H7 (cell line): ENCODE measurements around the gene GGT6. TPM values are rescaled to one million over a fixed set of nuclear protein-coding genes. Genes with fewer than 3 reads are reported as not detected.

Source experiments
- DNase-seq: peaks from one replicate; pipeline ENCODE4 v3.0.0; 2012
- H3K27me3 ChIP-seq: 2 replicates; pipeline ENCODE4 v1.6.0; 2011; ENCODE audit warnings: mild to moderate bottlenecking, low read length; ENCODE audit not compliant: control insufficient read depth, insufficient read depth
- H3K36me3 ChIP-seq: replicated peaks from 2 replicates; pipeline ENCODE4 v1.5.1; 2011; ENCODE audit warnings: low read length; ENCODE audit not compliant: control insufficient read depth, insufficient read depth
- H3K4me3 ChIP-seq: 2 replicates; pipeline ENCODE4 v1.5.1; 2011; ENCODE audit warnings: low read depth, mild to moderate bottlenecking, control low read depth, low read length, moderate library complexity; ENCODE audit not compliant: insufficient read depth
- total RNA-seq: library from RNA; depleted of rRNA; stranded (reverse); fragments of >200 nt; shearing (Covaris generic); gene quantifications from 2 replicates; pipeline ENCODE4 v1.2.3, GENCODE V29; 2014

The GGT6 gene
- total RNA-seq, 1 experiment from 2014 or later: not detected

DNA sequence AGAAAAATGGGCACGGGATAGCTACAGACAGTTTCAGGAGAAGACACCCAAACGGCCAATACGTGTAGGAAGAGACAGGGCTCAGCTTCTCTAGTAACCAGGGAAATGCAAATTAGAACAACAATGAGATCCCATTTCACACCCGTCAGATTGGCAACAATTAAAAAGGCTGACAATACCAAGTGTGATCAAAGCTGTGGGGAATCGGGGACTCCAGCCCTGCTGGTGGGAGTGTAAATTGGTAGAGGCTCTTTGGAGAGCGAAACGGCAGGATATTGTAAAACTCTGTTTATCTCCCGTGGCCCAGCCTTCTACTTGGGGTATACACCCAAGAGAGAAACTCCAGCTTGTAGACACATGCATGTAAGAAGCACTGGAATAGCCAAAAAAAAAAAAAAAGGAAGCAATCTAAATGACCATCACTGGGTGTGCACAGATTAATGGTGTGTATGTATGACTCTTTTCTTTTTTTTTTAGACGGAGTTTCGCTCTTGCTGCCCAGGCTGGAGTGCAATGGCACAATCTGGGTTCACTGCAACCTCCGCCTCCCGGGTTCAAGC, 32.7 kb downstream of the GGT6 start:
- H3K36me3 ChIP-seq: no peaks in the 10 kb centered on the region
- H3K4me3 ChIP-seq: no peak overlapping the region
- DNase-seq: peak; percentile 63
- peaks cover 3% of the 10 kb centered on the region; the same call in 1 of the 2 replicates for H3K27me3 ChIP-seq

DNA sequence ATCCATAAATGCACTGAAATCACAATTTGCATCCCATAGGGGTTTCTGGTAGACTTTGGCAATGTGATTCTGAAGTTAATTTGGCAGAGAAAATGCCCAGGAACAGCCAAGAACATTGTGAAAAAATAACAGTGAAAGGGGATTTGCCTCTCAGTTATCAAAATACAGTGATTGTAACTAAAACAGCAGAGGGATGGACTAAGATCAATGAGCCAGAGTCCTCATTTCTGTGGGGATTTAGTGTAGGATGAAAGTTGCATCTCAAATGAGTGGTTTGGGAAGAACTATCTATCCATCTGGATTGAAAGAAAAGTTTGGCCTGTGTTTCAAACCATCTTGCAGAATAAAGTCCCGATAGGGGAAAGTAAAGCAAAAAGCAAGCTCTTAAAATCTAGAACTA, 33.2 kb downstream of the GGT6 start:
- H3K27me3 ChIP-seq: peaks cover 3% of the 10 kb centered on the region; the same call in 1 of the 2 replicates
- no peak for DNase-seq

GRCh38 chr17:4525691-4526397, 34.5 kb downstream of the GGT6 start:
- H3K4me3 ChIP-seq: no peak overlapping the region
- DNase-seq: no peak
- H3K36me3 ChIP-seq: no peaks in the 10 kb centered on the region
- H3K27me3 ChIP-seq: peaks cover under 1% of the 10 kb centered on the region; the same call in 1 of the 2 replicates

More for the DNA sequence above, 33.2 kb downstream of the GGT6 start:
- H3K4me3 ChIP-seq: no peak overlapping the region
- H3K36me3 ChIP-seq: no peaks in the 10 kb centered on the region

- no peaks in the 10 kb centered on the region; the same call in 1 of the 2 replicates for H3K27me3 ChIP-seq
- DNase-seq: no peak
- H3K4me3 ChIP-seq: no peak overlapping the region
- H3K36me3 ChIP-seq: no peaks in the 10 kb centered on the region
Observed at GRCh38 chr17:4523946-4524345, 36.4 kb downstream of the GGT6 start.

DNA sequence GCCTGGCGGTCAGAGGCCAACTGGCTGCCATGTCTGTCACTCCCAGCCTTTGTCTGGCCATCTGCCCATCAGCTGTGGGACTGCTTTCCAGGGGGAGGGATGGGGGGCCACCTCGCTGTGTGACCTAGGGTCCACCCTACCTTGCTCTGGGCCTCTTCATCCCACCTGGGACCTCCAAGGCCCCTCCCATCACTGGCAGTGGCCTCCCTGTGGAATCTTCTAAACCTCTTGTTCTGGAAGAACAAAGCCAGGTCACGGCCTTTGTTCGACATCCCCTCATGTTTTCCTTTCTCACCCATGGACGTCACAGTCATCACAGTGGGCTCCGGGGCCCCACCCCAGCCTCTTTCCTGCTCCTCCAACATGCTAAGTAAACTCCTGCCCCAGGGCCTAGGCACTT, 37.7 kb downstream of the GGT6 start:
- no peak for DNase-seq
- Histone ChIP-seq H3K4me3 (no peak overlapping the region), H3K27me3 (no peaks in the 10 kb centered on the region; the same call in 1 of the 2 replicates), H3K36me3 (no peaks in the 10 kb centered on the region)

DNA sequence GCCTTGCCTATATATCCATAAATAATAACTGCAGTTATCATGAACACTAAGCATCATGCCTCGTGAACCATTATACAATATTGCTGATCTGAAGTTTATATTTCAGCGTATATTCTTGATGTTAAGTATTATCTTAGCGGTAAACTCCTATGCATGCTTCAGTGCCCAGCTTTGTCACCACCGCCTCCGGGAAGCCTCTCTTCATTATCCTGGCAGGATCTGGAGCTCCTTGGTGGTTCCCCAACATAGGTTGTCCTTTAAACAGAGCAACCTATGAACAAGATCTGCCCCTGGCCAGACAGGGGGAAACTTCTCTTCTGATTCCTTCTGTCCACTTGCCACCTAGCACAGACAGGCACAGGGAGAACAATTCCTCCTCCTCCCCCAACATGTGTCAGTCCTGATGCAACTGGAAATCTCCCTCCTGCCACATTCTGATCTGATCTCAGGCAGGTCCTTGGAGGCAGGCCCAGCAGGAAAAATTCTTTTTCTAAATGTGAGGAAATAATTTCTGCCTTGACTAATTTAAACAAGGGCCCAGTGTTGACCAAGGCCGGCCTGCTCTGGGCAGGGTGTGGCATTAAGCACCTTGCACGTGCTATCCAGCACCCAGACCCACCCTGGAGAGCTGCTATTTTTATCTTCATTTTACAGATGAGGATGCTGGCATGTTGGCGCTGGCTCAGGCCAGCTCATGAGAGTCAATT, 39.3 kb downstream of the GGT6 start:
- Histone ChIP-seq H3K27me3 (no peaks in the 10 kb centered on the region; the same call in 1 of the 2 replicates), H3K36me3 (no peaks in the 10 kb centered on the region), H3K4me3 (no peak overlapping the region)
- DNase-seq: no peak

DNA sequence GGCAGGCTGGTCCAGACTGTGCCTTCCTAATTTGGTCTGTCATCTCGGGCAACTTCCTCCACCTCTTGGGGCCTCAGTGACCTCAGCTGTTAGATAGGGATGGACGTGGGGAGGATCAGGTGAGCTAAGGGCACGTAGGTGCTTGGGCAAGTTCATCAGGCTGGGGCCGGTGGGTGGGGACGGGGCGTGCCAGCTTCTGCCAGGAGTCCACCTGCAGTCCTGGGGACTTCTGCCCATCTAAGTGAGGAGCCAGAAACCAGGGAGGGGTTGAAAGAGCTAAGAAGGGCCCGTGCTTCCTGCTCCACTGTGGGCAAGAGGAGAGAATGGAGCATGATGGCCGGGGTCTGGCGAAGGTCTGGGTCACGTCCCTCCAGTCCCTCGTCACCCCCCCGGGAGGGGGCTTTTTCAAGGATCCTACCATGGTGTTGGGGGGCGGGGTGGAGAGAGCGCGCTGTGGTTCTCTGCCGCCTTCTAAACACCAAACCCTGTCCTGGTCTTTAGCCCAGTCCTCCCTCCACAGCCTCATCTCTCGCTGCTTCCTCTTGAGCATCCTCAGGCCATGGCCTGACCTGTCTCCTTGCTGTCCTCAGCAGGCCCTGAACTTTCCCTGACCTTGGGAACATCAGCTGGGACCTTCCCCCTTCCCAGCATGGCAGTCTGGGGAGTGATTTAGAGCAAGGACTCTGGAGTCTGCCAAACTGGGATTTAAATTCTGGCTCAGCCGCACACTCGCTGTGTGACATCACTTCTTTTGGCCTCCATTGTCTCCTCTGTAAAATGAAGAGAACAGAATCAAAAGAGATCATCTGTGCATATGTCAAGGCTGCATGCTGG, 40.1 kb downstream of the GGT6 start:
- Histone ChIP-seq H3K36me3 (no peaks in the 10 kb centered on the region), H3K27me3 (no peaks in the 10 kb centered on the region; the same call in 1 of the 2 replicates), H3K4me3 (no peak overlapping the region)
- no peak for DNase-seq

GRCh38 chr17:4519361-4519788, 41.0 kb downstream of the GGT6 start:
- Histone ChIP-seq H3K36me3 (no peaks in the 10 kb centered on the region), H3K27me3 (no peaks in the 10 kb centered on the region; the same call in 1 of the 2 replicates), H3K4me3 (no peak overlapping the region)
- peak; percentile 74 for DNase-seq

DNA sequence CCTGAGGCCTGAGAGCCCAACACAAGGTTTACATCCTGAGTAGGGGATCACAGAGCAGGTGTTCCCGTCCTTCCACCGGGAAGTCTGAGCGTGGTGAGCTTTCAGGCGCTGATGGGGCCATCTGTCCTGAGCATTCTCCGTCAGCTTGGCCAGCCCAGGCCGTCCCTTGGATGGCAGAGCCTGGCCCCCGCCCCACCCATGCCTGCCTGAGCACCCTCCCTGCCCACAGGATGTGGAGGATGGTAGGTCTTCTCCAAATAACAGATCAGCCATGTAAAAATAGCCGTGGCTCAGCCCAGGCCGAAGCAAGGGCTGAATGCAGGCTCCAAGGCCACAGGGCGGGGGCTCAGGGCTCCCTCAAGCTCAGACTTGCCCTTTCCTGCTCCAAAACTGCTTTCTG, 41.5 kb downstream of the GGT6 start:
- no peaks in the 10 kb centered on the region for H3K36me3 ChIP-seq
- no peaks in the 10 kb centered on the region; the same call in 1 of the 2 replicates for H3K27me3 ChIP-seq
- no peak for DNase-seq
- no peak overlapping the region for H3K4me3 ChIP-seq

- no peaks in the 10 kb centered on the region for H3K36me3 ChIP-seq
- no peak overlapping the region for H3K4me3 ChIP-seq
- H3K27me3 ChIP-seq: no peaks in the 10 kb centered on the region; the same call in 1 of the 2 replicates
- DNase-seq: no peak
Observed at GRCh38 chr17:4516735-4517134, 43.6 kb downstream of the GGT6 start.

GRCh38 chr17:4515501-4515900, 44.9 kb downstream of the GGT6 start:
- DNase-seq: no peak
- Histone ChIP-seq H3K4me3 (no peak overlapping the region), H3K36me3 (no peaks in the 10 kb centered on the region), H3K27me3 (no peaks in the 10 kb centered on the region; the same call in 1 of the 2 replicates)

- DNase-seq: no peak
- no peak overlapping the region for H3K4me3 ChIP-seq
- H3K36me3 ChIP-seq: no peaks in the 10 kb centered on the region
- H3K27me3 ChIP-seq: no peaks in the 10 kb centered on the region; the same call in 1 of the 2 replicates
Observed at GRCh38 chr17:4514779-4515178, 45.6 kb downstream of the GGT6 start.

- peak; percentile 77 for DNase-seq
- Histone ChIP-seq H3K36me3 (no peaks in the 10 kb centered on the region), H3K27me3 (no peaks in the 10 kb centered on the region; the same call in 1 of the 2 replicates), H3K4me3 (no peak overlapping the region)
Observed at GRCh38 chr17:4514206-4514605, 46.2 kb downstream of the GGT6 start.
